T-helper 9 cell (primary cell): ENCODE results near the gene CFAP57.

ENCODE experiments used
- DNase-seq: peaks from one replicate; pipeline ENCODE4 v3.0.0-alpha.2; 2020

CFAP57 gene

GRCh38 chr1:43229826-43230780, 58.0 kb downstream of the CFAP57 start:
- DNase-seq, result no peak

GRCh38 chr1:43232074-43232473, 59.9 kb downstream of the CFAP57 start:
- no peak for DNase-seq

GRCh38 chr1:43232482-43232881, 60.4 kb downstream of the CFAP57 start:
- no peak for DNase-seq

GRCh38 chr1:43233631-43234030, 61.5 kb downstream of the CFAP57 start:
- DNase-seq, result no peak

GRCh38 chr1:43234267-43234666, 62.1 kb downstream of the CFAP57 start:
- DNase-seq, result no peak

- DNase-seq, result no peak
Observed at GRCh38 chr1:43235040-43235439, 62.9 kb downstream of the CFAP57 start.

GRCh38 chr1:43235451-43236121, 63.5 kb downstream of the CFAP57 start:
- no peak for DNase-seq

GRCh38 chr1:43237121-43237520, 65.0 kb downstream of the CFAP57 start:
- no peak for DNase-seq

- DNase-seq, result no peak
Observed at GRCh38 chr1:43238085-43238484, 66.0 kb downstream of the CFAP57 start.

- no peak for DNase-seq
Observed at GRCh38 chr1:43238991-43239469, 66.9 kb downstream of the CFAP57 start.

GRCh38 chr1:43239484-43239883, 67.4 kb downstream of the CFAP57 start:
- no peak for DNase-seq

GRCh38 chr1:43241413-43241836, 69.3 kb downstream of the CFAP57 start:
- DNase-seq, result no peak

- no peak for DNase-seq
Observed at GRCh38 chr1:43243299-43243698, 71.2 kb downstream of the CFAP57 start.

GRCh38 chr1:43246466-43247213, 74.5 kb downstream of the CFAP57 start:
- no peak for DNase-seq

GRCh38 chr1:43247256-43247921, 75.3 kb downstream of the CFAP57 start:
- DNase-seq, result no peak

GRCh38 chr1:43250351-43250761, 78.2 kb downstream of the CFAP57 start:
- no peak for DNase-seq

- DNase-seq, result no peak
Observed at GRCh38 chr1:43251024-43251423, 78.9 kb downstream of the CFAP57 start.

GRCh38 chr1:43252225-43252624, 80.1 kb downstream of the CFAP57 start:
- DNase-seq, result no peak

GRCh38 chr1:43253173-43253572, 81.0 kb downstream of the CFAP57 start:
- no peak for DNase-seq

- DNase-seq, result no peak
Observed at GRCh38 chr1:43253876-43254275, 81.7 kb downstream of the CFAP57 start.

- DNase-seq, result no peak
Observed at GRCh38 chr1:43255438-43256210, 83.5 kb downstream of the CFAP57 start.
